MM.1S (cell line): ENCODE measurements around the gene ING1.

Source experiments
- EZH2 ChIP-seq: fragments of 300-600 bp; sonication (generic); optimal IDR thresholded peaks from 2 replicates; pipeline ENCODE3; 2017; ENCODE audit warnings: low read depth, mild to moderate bottlenecking, antibody characterized with exemption, low read length, mixed read lengths
- EZH2phosphoT487 ChIP-seq: fragments of 300-600 bp; sonication (generic); IDR thresholded peaks from 2 replicates; pipeline ENCODE4 v1.6.1; 2018; ENCODE audit warnings: antibody characterized with exemption, low read length
- TF ChIP-seq, protein P1 (sequence below): fragments of 300-600 bp; sonication (generic); IDR thresholded peaks from 2 replicates; pipeline ENCODE4 v1.5.1; 2016; ENCODE audit warnings: antibody characterized with exemption, low read length, mixed read lengths

- TF ChIP-seq, protein P1, sequence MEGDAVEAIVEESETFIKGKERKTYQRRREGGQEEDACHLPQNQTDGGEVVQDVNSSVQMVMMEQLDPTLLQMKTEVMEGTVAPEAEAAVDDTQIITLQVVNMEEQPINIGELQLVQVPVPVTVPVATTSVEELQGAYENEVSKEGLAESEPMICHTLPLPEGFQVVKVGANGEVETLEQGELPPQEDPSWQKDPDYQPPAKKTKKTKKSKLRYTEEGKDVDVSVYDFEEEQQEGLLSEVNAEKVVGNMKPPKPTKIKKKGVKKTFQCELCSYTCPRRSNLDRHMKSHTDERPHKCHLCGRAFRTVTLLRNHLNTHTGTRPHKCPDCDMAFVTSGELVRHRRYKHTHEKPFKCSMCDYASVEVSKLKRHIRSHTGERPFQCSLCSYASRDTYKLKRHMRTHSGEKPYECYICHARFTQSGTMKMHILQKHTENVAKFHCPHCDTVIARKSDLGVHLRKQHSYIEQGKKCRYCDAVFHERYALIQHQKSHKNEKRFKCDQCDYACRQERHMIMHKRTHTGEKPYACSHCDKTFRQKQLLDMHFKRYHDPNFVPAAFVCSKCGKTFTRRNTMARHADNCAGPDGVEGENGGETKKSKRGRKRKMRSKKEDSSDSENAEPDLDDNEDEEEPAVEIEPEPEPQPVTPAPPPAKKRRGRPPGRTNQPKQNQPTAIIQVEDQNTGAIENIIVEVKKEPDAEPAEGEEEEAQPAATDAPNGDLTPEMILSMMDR: no peak
- TF ChIP-seq EZH2phosphoT487: no peak
- no peak for TF ChIP-seq EZH2
Measured at GRCh38 chr13:110705356-110705825, 8.1 kb upstream of the ING1 start.
